NB4 (cell line): ENCODE results near the gene HIC1.
"Not testable (repeated sequence)": the region's sequence is repeated elsewhere in the genome, so short reads cannot be mapped to it uniquely, and the experiment has no call there.

Source experiments
- DNase-seq: peaks from one replicate; pipeline ENCODE4 v3.0.0; 2010; ENCODE audit warnings: low read depth
- H3K4me3 ChIP-seq: one replicate; pipeline ENCODE4 v1.5.1; 2011; ENCODE audit warnings: mild to moderate bottlenecking, low read depth, low read length, moderate library complexity
- CTCF ChIP-seq: IDR thresholded peaks from one replicate; pipeline ENCODE4 v1.5.1; 2012; ENCODE audit warnings: low read depth, low read length
- MAX ChIP-seq: IDR thresholded peaks from 2 replicates; pipeline ENCODE4 v1.6.1; 2011; ENCODE audit warnings: low read depth, low read length
- MYC ChIP-seq: IDR thresholded peaks from 2 replicates; pipeline ENCODE4 v1.6.1; 2011; ENCODE audit warnings: low read depth, low read length
- POLR2A ChIP-seq: IDR thresholded peaks from 2 replicates; pipeline ENCODE4 v1.6.1; 2011; ENCODE audit warnings: mild to moderate bottlenecking; ENCODE audit not compliant: insufficient read length; ENCODE audit errors: extremely low read depth

Gene HIC1

GRCh38 chr17:2054512-2055291 lies at the start of gene HIC1:
Gene HIC1, plus strand, starts transcription at chr17:2055103. Its CDS starts 1,588 bp downstream, at chr17:2056691.
- no peak within 1 kb of the TSS for H3K4me3 ChIP-seq
- peak; percentile 73 for DNase-seq
- TF ChIP-seq CTCF (peak; percentile 33), MAX (no peak)

- peak; percentile 11 for DNase-seq
- no peak for TF ChIP-seq MYC
- TF ChIP-seq POLR2A: no peak
- TF ChIP-seq CTCF: no peak
- no peak for TF ChIP-seq MAX
- no peak overlapping the region for H3K4me3 ChIP-seq
Measured at GRCh38 chr17:2008332-2009126, 46.4 kb upstream of the HIC1 start.

GRCh38 chr17:2009737-2010136 lies 45.2 kb upstream of the HIC1 start:
- no peak overlapping the region for H3K4me3 ChIP-seq
- no peak for TF ChIP-seq MAX
- no peak for TF ChIP-seq POLR2A
- no peak for TF ChIP-seq CTCF
- no peak for DNase-seq

GRCh38 chr17:2011411-2012371 lies 43.2 kb upstream of the HIC1 start:
- TF ChIP-seq POLR2A (no peak), MAX (no peak), CTCF (no peak), MYC (no peak)
- DNase-seq: peak; percentile 60
- H3K4me3 ChIP-seq: no peak overlapping the region

- H3K4me3 ChIP-seq: no peak overlapping the region
- DNase-seq: no peak
- no peak for TF ChIP-seq CTCF
- TF ChIP-seq POLR2A: no peak
- no peak for TF ChIP-seq MYC
- TF ChIP-seq MAX: no peak
Measured at GRCh38 chr17:2012499-2012898, 42.4 kb upstream of the HIC1 start.

GRCh38 chr17:2013220-2013993 lies 41.5 kb upstream of the HIC1 start:
- not testable (repeated sequence) for H3K4me3 ChIP-seq, DNase-seq
